ENCODE measurements around the gene EXOC3L2. TPM values are rescaled to one million over a fixed set of nuclear protein-coding genes. Genes with fewer than 3 reads are reported as not detected.

Gene EXOC3L2
- total and polyA plus RNA-seq, 10 of the 15 experiments (the other 5 are each of a cell fraction or from before 2014, with no cell fraction given), result not detected

DNA sequence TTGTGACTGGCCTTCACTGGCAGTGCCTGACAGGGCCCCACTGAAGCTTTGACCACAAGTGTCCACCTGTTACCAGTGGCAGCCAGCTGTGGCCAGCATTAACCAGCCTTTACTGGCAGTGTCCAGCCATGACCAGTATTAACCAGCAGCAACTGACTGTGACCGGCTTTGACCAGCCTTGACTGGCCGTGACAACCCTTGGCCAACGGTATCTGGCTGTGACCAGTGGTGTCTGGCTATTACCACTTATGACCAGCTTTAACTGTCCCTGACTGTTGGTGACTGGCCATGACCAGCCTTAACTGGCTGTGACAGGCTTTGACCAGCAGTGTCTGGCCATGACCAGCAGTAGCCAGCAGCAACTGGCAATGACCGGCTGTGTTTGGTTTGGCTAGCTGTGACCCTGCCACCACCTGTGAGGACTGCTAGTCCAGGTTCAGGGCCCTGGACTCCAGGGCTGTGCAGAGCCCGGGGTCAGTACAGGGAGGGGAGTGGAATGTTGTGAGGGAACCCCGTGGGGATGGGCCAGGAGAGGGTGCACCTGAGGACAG, 45.2 kb upstream of the EXOC3L2 start:
- H3K9me3 ChIP-seq (replicated peaks; ENCODE audit: control insufficient read depth, insufficient read depth, low read length), result no peaks in the 10 kb centered on the region
- no peak for FAIRE-seq
- POLR2A ChIA-PET, result no interaction called here
- H3K4me3 ChIP-seq, result no peak overlapping the region
- no peak overlapping the region for H3K9ac ChIP-seq (ENCODE audit: control insufficient read depth, insufficient read depth, low read length)
- no peak for DNase-seq (ENCODE audit: low read depth, low spot score)
- no peak for ATAC-seq
- RAD21 ChIA-PET (ENCODE audit: unreplicated experiment), result no interaction called here
- CTCF ChIA-PET, result no interaction called here
- in situ Hi-C loops (cut with MboI) (no loop called here), intact Hi-C loops (cut with micrococcal nuclease; ENCODE audit: unreplicated experiment) (no loop called here)
- over 99% methylated on average over 6 of the region's 6 CpGs for WGBS (ENCODE audit: insufficient coverage, insufficient replicate concordance, low lambda C conversion rate, missing lambda C conversion rate)
- SMC1A ChIA-PET (ENCODE audit: uncharacterized antibody, unreplicated experiment), result no interaction called here
- H3K27ac ChIP-seq (ENCODE audit: control insufficient read depth, insufficient read depth), result no peak overlapping the region
- H3K4me1 ChIP-seq (ENCODE audit: control insufficient read depth, insufficient read depth, low read length), result no peaks in the 10 kb centered on the region
- H3K79me2 ChIP-seq (ENCODE audit: control insufficient read depth, insufficient read depth, low read length), result no peaks in the 10 kb centered on the region
- no peak overlapping the region for H3K4me2 ChIP-seq (ENCODE audit: control insufficient read depth, insufficient read depth)
- no TSS peak for BruUV-seq (replicated peaks)
- no peaks in the 10 kb centered on the region for H4K20me1 ChIP-seq (ENCODE audit: control insufficient read depth, insufficient read depth)
- H2AFZ ChIP-seq (ENCODE audit: control insufficient read depth, low read depth, low read length), result no peak overlapping the region
- H3K36me3 ChIP-seq (ENCODE audit: control insufficient read depth in 2 of 2, insufficient read depth in 2 of 2, low read length in 1 of 2), result no peaks in the 10 kb centered on the region
- no peaks in the 10 kb centered on the region for H3K27me3 ChIP-seq (replicated peaks in 1 of 2; ENCODE audit: control insufficient read depth in 2 of 2, insufficient read depth in 2 of 2, low read length in 1 of 2)
- TF ChIP-seq TCF3 (IDR thresholded peaks at IDR 0.05; ENCODE audit: borderline replicate concordance, insufficient read depth, low read depth, low read length) (peak; percentile 20; the same call in 1 of the 2 replicates), CBX5 (IDR thresholded peaks at IDR 0.05; ENCODE audit: low read depth) (no peak)

DNA sequence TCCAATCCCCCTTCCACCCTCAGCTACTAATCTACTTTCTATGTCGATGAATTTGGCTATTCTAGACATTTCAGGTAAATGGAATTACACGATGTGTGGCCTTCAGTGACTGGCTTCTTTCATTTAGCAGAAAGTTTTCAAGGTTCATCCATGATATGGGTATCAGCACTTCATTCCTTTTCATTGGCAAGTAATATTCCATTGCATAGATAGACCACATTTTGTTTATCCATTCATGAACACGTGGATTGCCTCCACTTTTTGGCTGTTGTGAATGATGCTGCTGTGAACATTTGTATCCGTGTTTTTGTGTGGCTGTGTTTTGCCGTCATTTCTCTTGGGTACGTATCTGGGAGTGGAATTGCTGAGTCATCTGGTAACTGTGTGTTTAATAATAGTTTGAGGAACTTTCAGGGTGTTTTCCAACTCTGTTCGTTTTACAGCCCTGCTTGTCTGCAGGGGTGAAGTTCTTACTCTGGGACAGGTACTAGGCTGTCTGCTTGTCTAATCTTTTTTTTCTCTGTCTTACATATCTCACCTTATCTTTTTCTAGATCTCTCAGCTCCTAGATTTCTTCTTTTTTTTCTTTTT, 38.3 kb upstream of the EXOC3L2 start:
- Histone ChIP-seq H3K79me2 (ENCODE audit: control insufficient read depth, insufficient read depth, low read length) (no peaks in the 10 kb centered on the region), H3K4me1 (ENCODE audit: control insufficient read depth, insufficient read depth, low read length) (no peaks in the 10 kb centered on the region), H4K20me1 (ENCODE audit: control insufficient read depth, insufficient read depth) (no peaks in the 10 kb centered on the region), H3K27ac (ENCODE audit: control insufficient read depth, insufficient read depth) (peak overlapping the region; percentile 30; the same call in 1 of the 2 replicates), H3K4me3 (no peak overlapping the region), H3K9me3 (replicated peaks; ENCODE audit: control insufficient read depth, insufficient read depth, low read length) (no peaks in the 10 kb centered on the region), H3K36me3 (ENCODE audit: control insufficient read depth in 2 of 2, insufficient read depth in 2 of 2, low read length in 1 of 2) (no peaks in the 10 kb centered on the region; a peak in 2 of 4 replicates), H3K4me2 (ENCODE audit: control insufficient read depth, insufficient read depth) (no peak overlapping the region), H3K27me3 (replicated peaks in 1 of 2; ENCODE audit: control insufficient read depth in 2 of 2, insufficient read depth in 2 of 2, low read length in 1 of 2) (no peaks in the 10 kb centered on the region), H3K9ac (ENCODE audit: control insufficient read depth, insufficient read depth, low read length) (no peak overlapping the region), H2AFZ (ENCODE audit: control insufficient read depth, low read depth, low read length) (no peak overlapping the region)
- BruUV-seq (replicated peaks), result no TSS peak
- in situ Hi-C loops (cut with MboI), result no loop called here
- ChIA-PET CTCF (no interaction called here), SMC1A (ENCODE audit: uncharacterized antibody, unreplicated experiment) (interaction anchor here (0.5 to 0.7 kb wide), 2 partner anchors 42 to 147 kb away, joined by 3 read pairs; no protein-coding TSS in a partner anchor), POLR2A (no interaction called here), RAD21 (ENCODE audit: unreplicated experiment) (no interaction called here)
- ATAC-seq, result peak; percentile 49
- FAIRE-seq, result no peak
- WGBS (ENCODE audit: insufficient coverage, insufficient replicate concordance, low lambda C conversion rate, missing lambda C conversion rate), result 29% methylated on average over 7 of the region's 7 CpGs
- intact Hi-C loops (cut with micrococcal nuclease; ENCODE audit: unreplicated experiment), result no loop called here
- peak; percentile 17 for DNase-seq (ENCODE audit: low read depth, low spot score)
- no peak for TF ChIP-seq HDAC6 (IDR thresholded peaks at IDR 0.05; ENCODE audit: unreplicated experiment)
- TF ChIP-seq RUNX3 (IDR thresholded peaks at IDR 0.05; ENCODE audit: low read length), result 0 out of 2 replicates have a peak, but pooled peaks have one; percentile 21
- TF ChIP-seq, protein P1, sequence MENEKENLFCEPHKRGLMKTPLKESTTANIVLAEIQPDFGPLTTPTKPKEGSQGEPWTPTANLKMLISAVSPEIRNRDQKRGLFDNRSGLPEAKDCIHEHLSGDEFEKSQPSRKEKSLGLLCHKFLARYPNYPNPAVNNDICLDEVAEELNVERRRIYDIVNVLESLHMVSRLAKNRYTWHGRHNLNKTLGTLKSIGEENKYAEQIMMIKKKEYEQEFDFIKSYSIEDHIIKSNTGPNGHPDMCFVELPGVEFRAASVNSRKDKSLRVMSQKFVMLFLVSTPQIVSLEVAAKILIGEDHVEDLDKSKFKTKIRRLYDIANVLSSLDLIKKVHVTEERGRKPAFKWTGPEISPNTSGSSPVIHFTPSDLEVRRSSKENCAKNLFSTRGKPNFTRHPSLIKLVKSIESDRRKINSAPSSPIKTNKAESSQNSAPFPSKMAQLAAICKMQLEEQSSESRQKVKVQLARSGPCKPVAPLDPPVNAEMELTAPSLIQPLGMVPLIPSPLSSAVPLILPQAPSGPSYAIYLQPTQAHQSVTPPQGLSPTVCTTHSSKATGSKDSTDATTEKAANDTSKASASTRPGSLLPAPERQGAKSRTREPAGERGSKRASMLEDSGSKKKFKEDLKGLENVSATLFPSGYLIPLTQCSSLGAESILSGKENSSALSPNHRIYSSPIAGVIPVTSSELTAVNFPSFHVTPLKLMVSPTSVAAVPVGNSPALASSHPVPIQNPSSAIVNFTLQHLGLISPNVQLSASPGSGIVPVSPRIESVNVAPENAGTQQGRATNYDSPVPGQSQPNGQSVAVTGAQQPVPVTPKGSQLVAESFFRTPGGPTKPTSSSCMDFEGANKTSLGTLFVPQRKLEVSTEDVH (IDR thresholded peaks at IDR 0.05; ENCODE audit: low read depth, partially characterized antibody), result no peak
- TF ChIP-seq IKZF1 (conservative IDR thresholded peaks at IDR 0.05), result no peak
- TF ChIP-seq ZNF274 (IDR thresholded peaks at IDR 0.05; ENCODE audit: insufficient read depth, insufficient read length), result no peak
- TF ChIP-seq SMAD5 (IDR thresholded peaks at IDR 0.05; ENCODE audit: low read depth), result no peak
- 0 out of 2 replicates have a peak, but pooled peaks have one; percentile 32 for TF ChIP-seq MEF2A (IDR thresholded peaks at IDR 0.05; ENCODE audit: insufficient read depth, low read depth, low read length)
- peak; percentile 76 for TF ChIP-seq BACH1 (IDR thresholded peaks at IDR 0.05; ENCODE audit: borderline replicate concordance)
- TF ChIP-seq CREB1 (IDR thresholded peaks at IDR 0.05; ENCODE audit: low read depth), result peak; percentile 12; the same call in 1 of the 2 replicates
- TF ChIP-seq TAF1 (IDR thresholded peaks at IDR 0.05; ENCODE audit: borderline replicate concordance, low read depth, low read length), result no peak
- TF ChIP-seq, protein P2, sequence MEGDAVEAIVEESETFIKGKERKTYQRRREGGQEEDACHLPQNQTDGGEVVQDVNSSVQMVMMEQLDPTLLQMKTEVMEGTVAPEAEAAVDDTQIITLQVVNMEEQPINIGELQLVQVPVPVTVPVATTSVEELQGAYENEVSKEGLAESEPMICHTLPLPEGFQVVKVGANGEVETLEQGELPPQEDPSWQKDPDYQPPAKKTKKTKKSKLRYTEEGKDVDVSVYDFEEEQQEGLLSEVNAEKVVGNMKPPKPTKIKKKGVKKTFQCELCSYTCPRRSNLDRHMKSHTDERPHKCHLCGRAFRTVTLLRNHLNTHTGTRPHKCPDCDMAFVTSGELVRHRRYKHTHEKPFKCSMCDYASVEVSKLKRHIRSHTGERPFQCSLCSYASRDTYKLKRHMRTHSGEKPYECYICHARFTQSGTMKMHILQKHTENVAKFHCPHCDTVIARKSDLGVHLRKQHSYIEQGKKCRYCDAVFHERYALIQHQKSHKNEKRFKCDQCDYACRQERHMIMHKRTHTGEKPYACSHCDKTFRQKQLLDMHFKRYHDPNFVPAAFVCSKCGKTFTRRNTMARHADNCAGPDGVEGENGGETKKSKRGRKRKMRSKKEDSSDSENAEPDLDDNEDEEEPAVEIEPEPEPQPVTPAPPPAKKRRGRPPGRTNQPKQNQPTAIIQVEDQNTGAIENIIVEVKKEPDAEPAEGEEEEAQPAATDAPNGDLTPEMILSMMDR (IDR thresholded peaks at IDR 0.05 in 2 of 3, conservative IDR thresholded peaks at IDR 0.05 in 1 of 3; ENCODE audit: control insufficient read depth in 2 of 3, extremely low read depth in 1 of 3, insufficient read depth in 1 of 3, low read depth in 3 of 3, low read length in 3 of 3), result no peak

Data from GM12878 (cell line).